ENCODE data around the gene RAB1B. TPM values are rescaled to one million over a fixed set of nuclear protein-coding genes. Genes with fewer than 3 reads are reported as not detected.
A peak's percentile ranks its signal among the peaks of the same experiment; 100 is the strongest.

The RAB1B gene
- polyA plus RNA-seq, 4 donors = 125 to 205 (median 179) TPM

DNA sequence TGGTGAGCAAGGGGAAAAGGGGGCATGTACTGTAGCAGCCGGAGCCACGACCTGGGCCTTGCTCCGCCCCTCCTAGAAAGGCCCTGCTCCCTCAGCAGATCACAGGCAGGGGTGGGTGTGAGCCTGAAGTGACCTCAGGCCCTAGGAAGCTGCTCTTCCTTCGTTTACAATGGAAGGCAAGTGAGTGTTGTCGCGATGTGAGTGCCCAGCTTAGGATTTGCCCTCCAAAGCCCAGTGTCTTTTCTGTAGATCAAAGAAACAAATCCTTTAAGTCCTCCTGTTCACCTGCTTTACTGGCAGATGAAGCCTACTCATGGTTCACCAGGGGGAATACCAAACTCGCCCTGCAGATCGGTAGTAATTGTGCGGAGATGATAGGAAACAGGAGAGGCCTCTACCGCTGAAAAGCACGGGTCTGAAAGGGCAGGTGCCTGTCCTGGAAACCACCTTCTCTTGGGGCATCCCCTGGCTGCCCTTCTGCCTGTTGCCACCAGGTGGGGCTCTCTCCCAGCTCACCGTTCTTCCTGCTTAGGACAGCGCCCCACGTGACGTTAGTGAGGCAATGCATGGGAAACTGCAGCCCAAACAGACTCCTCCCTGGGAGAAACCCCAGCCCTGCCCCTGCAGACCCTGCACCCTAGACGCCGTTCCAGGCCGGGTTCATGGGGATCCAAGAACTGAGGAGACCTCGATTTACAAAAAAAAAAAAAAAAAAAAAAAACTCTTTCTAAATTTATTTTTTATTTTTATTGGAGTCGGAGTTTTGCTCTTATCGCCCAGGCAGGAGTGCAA lies 45.9 kb upstream of the RAB1B start:
- peak overlapping the region in 2 of 3 donors; percentile 54 to 81 for H3K27ac ChIP-seq (ENCODE audit: low read depth in 1 of 3, low read length in 2 of 3)
- WGBS, 3 donors = 23 to 25% (median 23%) methylated on average over 21 of the region's 21 CpGs
- no peak overlapping the region for H3K4me3 ChIP-seq (ENCODE audit: low read depth in 1 of 3, low read length in 3 of 3)
- DNase-seq (peak; percentile 94 to 96), FAIRE-seq (no peak)
- peaks cover 0 to 57% (median 6%) of the 10 kb centered on the region in 3 donors for H3K36me3 ChIP-seq (ENCODE audit: control insufficient read depth in 3 of 3, insufficient read depth in 2 of 3, low read depth in 1 of 3, low read length in 3 of 3)
- H3K27me3 ChIP-seq (ENCODE audit: control insufficient read depth in 3 of 3, insufficient read depth in 3 of 3, low read length in 3 of 3) = no peaks in the 10 kb centered on the region
- H3K9me3 ChIP-seq (ENCODE audit: control insufficient read depth in 2 of 2, insufficient read depth in 1 of 2, low read depth in 1 of 2, low read length in 1 of 2) = no peaks in the 10 kb centered on the region
- H3K4me1 ChIP-seq (ENCODE audit: control insufficient read depth in 3 of 3, insufficient read depth in 2 of 3, low read depth in 1 of 3, low read length in 2 of 3) = peaks cover 0 to 6% (median 0%) of the 10 kb centered on the region in 3 donors

DNA sequence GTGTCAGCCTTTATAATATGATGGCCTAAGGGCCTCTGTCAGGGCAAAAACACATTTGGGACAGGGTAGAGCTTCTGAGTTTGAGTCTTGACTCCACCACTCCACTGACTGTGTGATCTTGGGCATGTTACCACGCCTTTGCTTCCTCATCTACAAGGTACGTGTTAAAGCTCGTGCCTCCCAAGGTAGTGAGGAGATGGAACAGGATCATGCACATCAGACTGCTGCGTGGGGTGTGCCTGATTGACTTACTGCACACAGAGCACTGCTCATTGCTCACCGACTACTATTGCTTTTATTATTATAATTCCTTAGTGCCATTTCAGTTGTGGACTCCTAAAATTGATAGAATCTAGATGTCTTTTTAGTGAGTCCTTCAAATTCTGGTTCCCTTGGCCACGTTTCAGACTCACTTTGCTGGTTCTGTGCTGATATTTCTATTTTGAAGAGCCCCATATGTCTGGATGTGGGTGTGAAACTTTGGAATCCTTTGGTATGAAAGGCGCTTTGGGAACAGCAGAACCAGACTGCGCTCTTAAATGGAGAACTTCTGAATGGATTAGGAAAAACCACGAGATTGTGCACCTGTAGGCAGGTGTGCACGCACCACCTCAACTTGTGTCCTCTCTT lies 44.1 kb upstream of the RAB1B start:
- no peak for FAIRE-seq
- Histone ChIP-seq H3K27me3 (ENCODE audit: control insufficient read depth in 3 of 3, insufficient read depth in 3 of 3, low read length in 3 of 3) (no peaks in the 10 kb centered on the region), H3K36me3 (ENCODE audit: control insufficient read depth in 3 of 3, insufficient read depth in 2 of 3, low read depth in 1 of 3, low read length in 3 of 3) (peaks cover 0 to 56% (median 6%) of the 10 kb centered on the region in 3 donors), H3K27ac (ENCODE audit: low read depth in 1 of 3, low read length in 2 of 3) (no peak overlapping the region), H3K9me3 (ENCODE audit: control insufficient read depth in 2 of 2, insufficient read depth in 1 of 2, low read depth in 1 of 2, low read length in 1 of 2) (no peaks in the 10 kb centered on the region), H3K4me3 (ENCODE audit: low read depth in 1 of 3, low read length in 3 of 3) (no peak overlapping the region), H3K4me1 (ENCODE audit: control insufficient read depth in 3 of 3, insufficient read depth in 2 of 3, low read depth in 1 of 3, low read length in 2 of 3) (peaks cover 0 to 6% (median 0%) of the 10 kb centered on the region in 3 donors)
- DNase-seq = no peak
- WGBS, 3 donors = 92 to 94% (median 93%) methylated on average over 10 of the region's 10 CpGs

DNA sequence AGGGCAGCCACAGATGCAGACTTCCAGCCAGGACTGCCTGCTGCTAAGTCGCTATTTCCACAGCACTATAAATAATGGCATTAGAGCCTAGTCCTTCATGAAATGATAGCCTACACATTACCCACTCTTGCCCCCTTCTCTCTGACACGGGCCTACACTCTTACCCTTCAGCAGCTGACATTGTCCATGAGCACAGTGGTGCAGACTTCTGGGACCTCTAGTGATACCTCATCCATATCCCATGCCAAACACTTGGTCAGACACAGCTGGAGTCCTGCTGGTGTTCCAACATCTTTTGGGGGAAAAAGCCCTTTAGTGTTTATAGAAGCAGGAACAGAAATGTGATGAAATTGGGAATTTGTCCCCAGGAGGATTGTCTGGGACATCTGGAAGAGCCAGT lies 43.4 kb upstream of the RAB1B start:
- Histone ChIP-seq H3K4me3 (ENCODE audit: low read depth in 1 of 3, low read length in 3 of 3) (no peak overlapping the region), H3K27me3 (ENCODE audit: control insufficient read depth in 3 of 3, insufficient read depth in 3 of 3, low read length in 3 of 3) (no peaks in the 10 kb centered on the region), H3K36me3 (ENCODE audit: control insufficient read depth in 3 of 3, insufficient read depth in 2 of 3, low read depth in 1 of 3, low read length in 3 of 3) (peaks cover 0 to 53% (median 3%) of the 10 kb centered on the region in 3 donors), H3K4me1 (ENCODE audit: control insufficient read depth in 3 of 3, insufficient read depth in 2 of 3, low read depth in 1 of 3, low read length in 2 of 3) (peaks cover 0 to 6% (median 0%) of the 10 kb centered on the region in 3 donors), H3K27ac (ENCODE audit: low read depth in 1 of 3, low read length in 2 of 3) (no peak overlapping the region), H3K9me3 (ENCODE audit: control insufficient read depth in 2 of 2, insufficient read depth in 1 of 2, low read depth in 1 of 2, low read length in 1 of 2) (no peaks in the 10 kb centered on the region)
- 75 to 82% (median 77%) methylated on average over 2 of the region's 2 CpGs for WGBS, 3 donors
- FAIRE-seq (no peak), DNase-seq (no peak)

DNA sequence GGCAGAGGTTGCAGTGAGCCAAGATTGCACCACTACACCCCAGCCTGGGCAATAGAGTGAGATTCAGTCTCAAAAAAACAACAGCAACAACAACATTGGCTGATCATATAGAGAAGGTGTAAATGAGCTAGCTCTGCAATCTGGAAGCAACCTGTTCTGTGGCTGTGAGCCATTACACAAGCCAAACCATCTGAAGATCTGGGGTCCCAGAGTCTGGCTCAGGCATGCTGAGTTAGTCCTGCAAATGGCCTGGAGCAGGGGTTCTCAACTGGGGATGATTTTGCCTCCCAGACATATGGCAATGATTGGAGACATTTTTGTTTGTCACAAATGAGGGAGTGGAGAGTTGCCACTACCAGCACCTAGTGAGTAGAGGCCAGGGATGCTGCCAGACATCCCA lies 42.3 kb upstream of the RAB1B start:
- Histone ChIP-seq H3K4me1 (ENCODE audit: control insufficient read depth in 3 of 3, insufficient read depth in 2 of 3, low read depth in 1 of 3, low read length in 2 of 3) (peaks cover 0 to 6% (median 0%) of the 10 kb centered on the region in 3 donors), H3K36me3 (ENCODE audit: control insufficient read depth in 3 of 3, insufficient read depth in 2 of 3, low read depth in 1 of 3, low read length in 3 of 3) (peaks cover 0 to 53% (median 0%) of the 10 kb centered on the region in 3 donors), H3K27ac (ENCODE audit: low read depth in 1 of 3, low read length in 2 of 3) (no peak overlapping the region), H3K27me3 (ENCODE audit: control insufficient read depth in 3 of 3, insufficient read depth in 3 of 3, low read length in 3 of 3) (no peaks in the 10 kb centered on the region), H3K4me3 (ENCODE audit: low read depth in 1 of 3, low read length in 3 of 3) (no peak overlapping the region), H3K9me3 (ENCODE audit: control insufficient read depth in 2 of 2, insufficient read depth in 1 of 2, low read depth in 1 of 2, low read length in 1 of 2) (no peaks in the 10 kb centered on the region)
- no peak for FAIRE-seq
- DNase-seq = no peak

DNA sequence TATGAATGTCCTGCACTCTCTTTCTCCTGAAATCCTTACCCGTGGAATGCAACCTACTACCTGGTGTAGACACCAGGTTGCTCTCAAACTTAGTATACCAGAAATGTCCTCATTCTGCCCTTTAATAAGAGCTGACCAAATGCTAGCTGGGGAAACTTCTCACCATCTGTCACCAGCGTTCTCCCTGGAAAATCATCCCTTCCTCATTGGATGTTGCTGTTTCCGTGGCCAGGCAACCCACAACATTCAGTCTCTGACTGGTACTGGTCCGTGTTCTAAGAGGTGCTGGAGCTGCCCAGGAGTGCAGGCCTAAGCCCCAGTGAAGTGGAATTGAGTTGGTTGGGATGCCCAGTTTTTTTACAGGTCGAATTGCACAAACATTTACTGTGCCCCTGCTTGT lies 40.7 kb upstream of the RAB1B start:
- no peaks in the 10 kb centered on the region for H3K9me3 ChIP-seq (ENCODE audit: control insufficient read depth in 2 of 2, insufficient read depth in 1 of 2, low read depth in 1 of 2, low read length in 1 of 2)
- DNase-seq (no peak), FAIRE-seq (no peak)
- no peaks in the 10 kb centered on the region for H3K27me3 ChIP-seq (ENCODE audit: control insufficient read depth in 3 of 3, insufficient read depth in 3 of 3, low read length in 3 of 3)
- H3K27ac ChIP-seq (ENCODE audit: low read depth in 1 of 3, low read length in 2 of 3) = no peak overlapping the region
- 90 to 92% (median 91%) methylated on average over 5 of the region's 5 CpGs for WGBS, 3 donors
- H3K4me1 ChIP-seq (ENCODE audit: control insufficient read depth in 3 of 3, insufficient read depth in 2 of 3, low read depth in 1 of 3, low read length in 2 of 3) = no peaks in the 10 kb centered on the region
- H3K4me3 ChIP-seq (ENCODE audit: low read depth in 1 of 3, low read length in 3 of 3) = no peak overlapping the region
- peaks cover 0 to 54% (median 0%) of the 10 kb centered on the region in 3 donors for H3K36me3 ChIP-seq (ENCODE audit: control insufficient read depth in 3 of 3, insufficient read depth in 2 of 3, low read depth in 1 of 3, low read length in 3 of 3)

DNA sequence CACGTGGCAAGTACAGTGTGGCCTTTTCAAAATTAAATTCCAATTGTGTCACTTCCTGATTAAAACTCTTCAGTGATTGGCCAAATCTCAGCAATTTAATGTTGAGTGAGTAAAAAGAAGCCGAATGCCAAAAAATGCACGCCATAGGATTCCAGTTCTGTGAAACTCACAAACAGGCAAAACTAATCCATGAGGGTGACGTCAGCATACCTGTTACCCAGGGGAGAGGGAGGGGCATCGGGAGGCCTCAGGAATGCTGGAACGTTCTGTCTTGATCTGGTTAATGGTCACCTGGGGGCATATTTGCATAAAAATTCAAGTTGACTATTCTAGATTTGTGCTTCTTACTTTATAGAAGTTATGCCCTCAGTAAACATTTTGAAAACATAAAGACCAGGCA lies 39.9 kb upstream of the RAB1B start:
- H3K27me3 ChIP-seq (ENCODE audit: control insufficient read depth in 3 of 3, insufficient read depth in 3 of 3, low read length in 3 of 3) = no peaks in the 10 kb centered on the region
- peaks cover 0 to 60% (median 0%) of the 10 kb centered on the region in 3 donors for H3K36me3 ChIP-seq (ENCODE audit: control insufficient read depth in 3 of 3, insufficient read depth in 2 of 3, low read depth in 1 of 3, low read length in 3 of 3)
- no peaks in the 10 kb centered on the region for H3K4me1 ChIP-seq (ENCODE audit: control insufficient read depth in 3 of 3, insufficient read depth in 2 of 3, low read depth in 1 of 3, low read length in 2 of 3)
- H3K9me3 ChIP-seq (ENCODE audit: control insufficient read depth in 2 of 2, insufficient read depth in 1 of 2, low read depth in 1 of 2, low read length in 1 of 2) = no peaks in the 10 kb centered on the region
- FAIRE-seq (no peak), DNase-seq (no peak)
- 81 to 88% (median 87%) methylated on average over 6 of the region's 6 CpGs for WGBS, 3 donors
- no peak overlapping the region for H3K27ac ChIP-seq (ENCODE audit: low read depth in 1 of 3, low read length in 2 of 3)
- H3K4me3 ChIP-seq (ENCODE audit: low read depth in 1 of 3, low read length in 3 of 3) = no peak overlapping the region

DNA sequence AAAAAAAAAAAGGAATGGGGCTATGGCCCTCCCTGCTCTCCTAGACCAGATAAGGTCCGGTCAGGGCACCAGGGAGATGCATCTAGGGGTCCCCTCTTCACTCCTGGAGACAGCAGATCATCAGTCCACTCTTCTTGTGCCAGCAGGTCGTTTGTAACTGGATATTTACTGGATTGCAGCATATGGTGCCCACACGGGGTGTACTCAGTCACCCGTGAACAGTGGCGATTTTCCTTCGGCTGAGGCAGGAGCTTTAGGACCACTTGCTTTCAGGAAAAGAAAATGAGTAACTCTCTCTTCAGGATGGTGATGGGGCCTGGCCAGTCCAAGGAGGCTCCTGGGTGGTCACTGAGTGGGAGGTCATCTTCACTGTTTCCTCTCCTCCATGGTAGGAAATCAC lies 38.3 kb upstream of the RAB1B start:
- FAIRE-seq (no peak), DNase-seq (no peak)
- H3K27me3 ChIP-seq (ENCODE audit: control insufficient read depth in 3 of 3, insufficient read depth in 3 of 3, low read length in 3 of 3) = no peaks in the 10 kb centered on the region
- H3K27ac ChIP-seq (ENCODE audit: low read depth in 1 of 3, low read length in 2 of 3) = no peak overlapping the region
- H3K4me3 ChIP-seq (ENCODE audit: low read depth in 1 of 3, low read length in 3 of 3) = no peak overlapping the region
- H3K9me3 ChIP-seq (ENCODE audit: control insufficient read depth in 2 of 2, insufficient read depth in 1 of 2, low read depth in 1 of 2, low read length in 1 of 2) = no peaks in the 10 kb centered on the region
- H3K4me1 ChIP-seq (ENCODE audit: control insufficient read depth in 3 of 3, insufficient read depth in 2 of 3, low read depth in 1 of 3, low read length in 2 of 3) = no peaks in the 10 kb centered on the region
- 83 to 93% (median 87%) methylated on average over 6 of the region's 6 CpGs for WGBS, 3 donors
- H3K36me3 ChIP-seq (ENCODE audit: control insufficient read depth in 3 of 3, insufficient read depth in 2 of 3, low read depth in 1 of 3, low read length in 3 of 3) = peaks cover 0 to 68% (median 0%) of the 10 kb centered on the region in 3 donors

DNA sequence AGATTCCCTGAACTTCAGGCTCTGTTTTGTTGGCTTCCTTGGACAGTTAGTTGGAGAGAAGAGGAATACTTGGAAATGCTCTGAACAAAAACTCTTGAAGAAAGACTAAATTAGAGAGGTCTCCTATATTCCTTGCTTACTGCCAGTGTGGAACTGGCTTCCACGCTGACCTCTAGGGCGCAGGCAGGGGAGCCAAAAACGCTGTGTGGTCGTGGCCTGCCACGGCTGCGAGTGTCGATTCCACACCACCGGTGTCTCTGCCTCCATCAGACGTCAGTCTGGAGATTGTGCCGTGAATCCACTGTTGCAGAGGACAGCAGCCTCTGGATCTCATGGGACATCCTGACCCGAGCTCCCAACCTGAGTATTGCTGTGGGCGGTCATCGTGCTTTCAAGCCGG lies 37.5 kb upstream of the RAB1B start:
- no peak for DNase-seq
- no peak overlapping the region for H3K4me3 ChIP-seq (ENCODE audit: low read depth in 1 of 3, low read length in 3 of 3)
- no peak overlapping the region for H3K27ac ChIP-seq (ENCODE audit: low read depth in 1 of 3, low read length in 2 of 3)
- 94 to 96% (median 95%) methylated on average over 14 of the region's 14 CpGs for WGBS, 3 donors
- no peaks in the 10 kb centered on the region for H3K4me1 ChIP-seq (ENCODE audit: control insufficient read depth in 3 of 3, insufficient read depth in 2 of 3, low read depth in 1 of 3, low read length in 2 of 3)
- peaks cover 0 to 76% (median 1%) of the 10 kb centered on the region in 3 donors for H3K36me3 ChIP-seq (ENCODE audit: control insufficient read depth in 3 of 3, insufficient read depth in 2 of 3, low read depth in 1 of 3, low read length in 3 of 3)
- no peaks in the 10 kb centered on the region for H3K9me3 ChIP-seq (ENCODE audit: control insufficient read depth in 2 of 2, insufficient read depth in 1 of 2, low read depth in 1 of 2, low read length in 1 of 2)
- no peaks in the 10 kb centered on the region for H3K27me3 ChIP-seq (ENCODE audit: control insufficient read depth in 3 of 3, insufficient read depth in 3 of 3, low read length in 3 of 3)
- no peak for FAIRE-seq
